H1 (cell line): ENCODE measurements around the gene HLA-DPB1. TPM values are rescaled to one million over a fixed set of nuclear protein-coding genes. Genes with fewer than 3 reads are reported as not detected.

Experiments used
- CTCF ChIA-PET: fragments of 300-600 bp; sonication (Branson Sonifier 250); formaldehyde crosslinking; loops from one replicate; lab custom pipeline; 2021; ENCODE audit not compliant: partially characterized antibody; lab: Charles Lee
- POLR2A ChIA-PET: fragments of 300-600 bp; sonication (Branson Sonifier 250); formaldehyde crosslinking; loops from one replicate; lab custom pipeline; 2021; ENCODE audit warnings: inconsistent platforms; ENCODE audit not compliant: partially characterized antibody; lab: Charles Lee
- DNase-seq, 2 experiments: peaks; one replicate each; pipeline versions ENCODE4 v3.0.0 to v3.0.0-alpha.2; 2010 to 2022; ENCODE audit warnings: low spot score in 2 of 2, low read depth in 1 of 2, mixed read lengths in 1 of 2
- FAIRE-seq: peaks from 2 replicates; lab custom pipeline; 2011; peaks lifted over from hg19 to GRCh38; lab: Jason Lieb, UNC
- H2AFZ ChIP-seq: 2 replicates; pipeline ENCODE4 v1.8.1; 2012; ENCODE audit warnings: low read length, inconsistent platforms
- H2AK5ac ChIP-seq: 2 replicates; pipeline ENCODE4 v1.6.1; 2013; ENCODE audit warnings: low read depth, low read length
- H2BK120ac ChIP-seq: replicated peaks from 2 replicates; pipeline ENCODE3; 2013; ENCODE audit warnings: low read depth, low read length, inconsistent platforms
- H2BK12ac ChIP-seq: 2 replicates; pipeline ENCODE4 v1.6.1; 2013; ENCODE audit warnings: low read depth, low read length
- H2BK15ac ChIP-seq: 2 replicates; pipeline ENCODE4 v1.6.1; 2013; ENCODE audit warnings: low read length
- H2BK20ac ChIP-seq: 2 replicates; pipeline ENCODE4 v1.6.1; 2013; ENCODE audit warnings: low read length
- H2BK5ac ChIP-seq: 2 replicates; pipeline ENCODE4 v1.6.1; 2013; ENCODE audit warnings: low read depth, low read length
- H3K14ac ChIP-seq: 2 replicates; pipeline ENCODE4 v1.6.1; 2013; ENCODE audit warnings: inconsistent platforms; ENCODE audit not compliant: insufficient read length
- H3K18ac ChIP-seq: 2 replicates; pipeline ENCODE4 v1.6.1; 2013; ENCODE audit warnings: low read length; ENCODE audit errors: extremely low read depth
- H3K23ac ChIP-seq: 2 replicates; pipeline ENCODE4 v1.6.1; 2013; ENCODE audit warnings: inconsistent platforms; ENCODE audit not compliant: insufficient read length
- H3K23me2 ChIP-seq: 2 replicates; pipeline ENCODE4 v1.6.1; 2013; ENCODE audit warnings: low read depth, low read length
- H3K27ac ChIP-seq: 2 replicates; pipeline ENCODE4 v1.6.1; 2011; ENCODE audit warnings: low read depth, low read length, inconsistent platforms
- H3K27me3 ChIP-seq, 4 experiments: replicated peaks in 1 of 4; 1 replicate in 1 of 4; 2 replicates in 3 of 4; pipeline versions ENCODE4 v1.6.1 to v1.8.1; 2011 to 2013; ENCODE audit warnings: low read length in 3 of 4, mild to moderate bottlenecking in 3 of 4, inconsistent platforms in 2 of 4, mixed read lengths in 2 of 4, moderate library complexity in 1 of 4; ENCODE audit not compliant: control insufficient read depth in 3 of 4, insufficient read depth in 3 of 4; ENCODE audit errors: extremely low read depth in 1 of 4
- H3K36me3 ChIP-seq, 4 experiments: 2 replicates each; pipeline versions ENCODE4 v1.6.1 to v1.8.1; 2011 to 2013; ENCODE audit warnings: mild to moderate bottlenecking in 4 of 4, low read length in 3 of 4, moderate library complexity in 2 of 4, control low read depth in 1 of 4, inconsistent platforms in 1 of 4; ENCODE audit not compliant: insufficient read depth in 4 of 4, control insufficient read depth in 2 of 4
- H3K4ac ChIP-seq: replicated peaks from 2 replicates; pipeline ENCODE3; 2013; ENCODE audit warnings: low read length, low read depth, mixed read lengths, inconsistent platforms; ENCODE audit not compliant: insufficient read length
- H3K4me1 ChIP-seq, 4 experiments: replicated peaks in 1 of 4; 1 replicate in 1 of 4; 2 replicates in 3 of 4; pipeline versions ENCODE4 v1.6.1 to v1.8.1; 2011 to 2013; ENCODE audit warnings: low read length in 3 of 4, inconsistent platforms in 2 of 4, mixed read lengths in 1 of 4; ENCODE audit not compliant: insufficient read depth in 4 of 4, control insufficient read depth in 3 of 4
- H3K4me2 ChIP-seq, 2 experiments: 2 replicates each; pipeline versions ENCODE4 v1.6.1 to v1.8.1; 2011 to 2013; ENCODE audit warnings: low read depth in 2 of 2, low read length in 2 of 2, control low read depth in 1 of 2, inconsistent platforms in 1 of 2, mild to moderate bottlenecking in 1 of 2; ENCODE audit not compliant: insufficient read depth in 1 of 2
- H3K4me3 ChIP-seq, 4 experiments: fragments of 200-600, 300-600 bp in 1 of 4; sonication (generic), shearing (Covaris generic), sonication (Bioruptor Twin) in 1 of 4; 2 replicates each; pipeline versions ENCODE4 v1.5.1 to v1.8.1; 2011 to 2016; ENCODE audit warnings: low read length in 4 of 4, low read depth in 3 of 4, control low read depth in 2 of 4, inconsistent platforms in 2 of 4, mild to moderate bottlenecking in 2 of 4, mixed read lengths in 1 of 4, moderate library complexity in 1 of 4; ENCODE audit not compliant: insufficient read depth in 2 of 4; ENCODE audit errors: extremely low read depth in 1 of 4
- H3K56ac ChIP-seq: replicated peaks from 2 replicates; pipeline ENCODE3; 2013; ENCODE audit warnings: low read depth, mild to moderate bottlenecking, mixed read lengths, low read length, inconsistent platforms; ENCODE audit not compliant: insufficient read length
- H3K79me1 ChIP-seq: 2 replicates; pipeline ENCODE4 v1.6.1; 2013; ENCODE audit warnings: low read depth, low read length, control low read depth
- H3K79me2 ChIP-seq, 2 experiments: 2 replicates each; pipeline versions ENCODE4 v1.6.1 to v1.8.1; 2012 to 2013; ENCODE audit warnings: low read length in 2 of 2, mild to moderate bottlenecking in 2 of 2, inconsistent platforms in 1 of 2; ENCODE audit not compliant: insufficient read depth in 2 of 2, control insufficient read depth in 1 of 2
- H3K9ac ChIP-seq, 4 experiments: replicated peaks in 1 of 4; 1 replicate in 1 of 4; 2 replicates in 3 of 4; pipeline versions ENCODE4 v1.6.1 to v1.8.1; 2011 to 2013; ENCODE audit warnings: low read depth in 3 of 4, low read length in 3 of 4, control low read depth in 2 of 4, mild to moderate bottlenecking in 2 of 4, moderate library complexity in 2 of 4, inconsistent platforms in 1 of 4; ENCODE audit errors: extremely low read depth in 1 of 4
- H3K9me3 ChIP-seq, 2 experiments: 2 replicates each; pipeline versions ENCODE4 v1.6.1 to v1.8.1; 2012 to 2013; ENCODE audit warnings: mild to moderate bottlenecking in 2 of 2, moderate library complexity in 2 of 2, control low read depth in 1 of 2, inconsistent platforms in 1 of 2, low read depth in 1 of 2, low read length in 1 of 2, mixed read lengths in 1 of 2; ENCODE audit not compliant: insufficient read depth in 2 of 2
- H4K20me1 ChIP-seq, 2 experiments: replicated peaks in 1 of 2; 2 replicates each; pipeline versions ENCODE3 to v1.8.1; 2011 to 2013; ENCODE audit warnings: inconsistent platforms in 2 of 2, low read length in 2 of 2, mild to moderate bottlenecking in 1 of 2; ENCODE audit not compliant: insufficient read depth in 2 of 2, control insufficient read depth in 1 of 2
- H4K5ac ChIP-seq: 2 replicates; pipeline ENCODE4 v1.6.1; 2013; ENCODE audit warnings: low read length, low read depth, mixed read lengths, inconsistent platforms; ENCODE audit not compliant: insufficient read length
- H4K8ac ChIP-seq: 2 replicates; pipeline ENCODE4 v1.8.0; 2013; ENCODE audit warnings: mild to moderate bottlenecking, moderate library complexity, low read length, inconsistent platforms; ENCODE audit not compliant: insufficient read depth; ENCODE audit errors: extremely low read depth
- H4K91ac ChIP-seq: replicated peaks from 2 replicates; pipeline ENCODE3; 2013; ENCODE audit warnings: low read length, mixed read lengths, inconsistent platforms; ENCODE audit not compliant: insufficient read length
- BRCA1 ChIP-seq: IDR thresholded peaks from 2 replicates; pipeline ENCODE4 v1.6.1; 2012; ENCODE audit warnings: low read depth, low read length, improper control_type of control experiment
- EP300 ChIP-seq, 2 experiments: IDR thresholded peaks; 1 replicate in 1 of 2; 2 replicates in 1 of 2; pipeline ENCODE4 v1.6.1; 2011 to 2012; ENCODE audit warnings: low read depth in 2 of 2, low read length in 2 of 2, mild to moderate bottlenecking in 2 of 2, borderline replicate concordance in 1 of 2, inconsistent platforms in 1 of 2, moderate library complexity in 1 of 2
- TAF1 ChIP-seq: IDR thresholded peaks from 2 replicates; pipeline ENCODE4 v1.6.1; 2011; ENCODE audit warnings: mild to moderate bottlenecking, low read depth, low read length
- WGBS, 2 experiments: shearing (Covaris generic) in 1 of 2; methylation state at CpG; one replicate each; pipeline versions ENCODE4 v1.1.6 to v1.1.7; 2013 to 2015; ENCODE audit warnings: low lambda C conversion rate in 2 of 2, mixed read lengths in 2 of 2, inconsistent platforms in 1 of 2, low coverage in 1 of 2, missing lambda C conversion rate in 1 of 2; ENCODE audit not compliant: insufficient replicate concordance in 2 of 2, insufficient coverage in 1 of 2, insufficient read length in 1 of 2; ENCODE audit errors: extremely low coverage in 1 of 2, missing lambda C conversion rate in 1 of 2; 5-methylcytosine and 5-hydroxymethylcytosine counted together
- polyA plus RNA-seq, 7 experiments: library from polyadenylated mRNA; depleted of rRNA in 3 of 7; stranded (reverse) in 5 of 7; unstranded in 2 of 7; fragments of >200 nt in 5 of 7; fragments of 200-250 nt in 2 of 7; gene quantifications; 1 replicate in 5 of 7; 2 replicates in 1 of 7; 4 replicates in 1 of 7; pipeline versions ENCODE4 v1.2.1 to v1.2.3, GENCODE V29; 2011 to 2013; ENCODE audit warnings: missing spikeins in 2 of 7, mixed read lengths in 2 of 7
- total RNA-seq: library from RNA; stranded (reverse); fragmentation: NEBNext Ultra II Directional; extraction: Animal tissue kit (Norgen Biotek cat#: 25700); gene quantifications from 2 replicates; pipeline ENCODE4 v1.2.1, GENCODE V29; 2021

The HLA-DPB1 gene
- total and polyA plus RNA-seq, 2 of the 8 experiments (the other 6 are each of a cell fraction or from before 2014, with no cell fraction given), result 32.3 to 58.8 TPM

DNA sequence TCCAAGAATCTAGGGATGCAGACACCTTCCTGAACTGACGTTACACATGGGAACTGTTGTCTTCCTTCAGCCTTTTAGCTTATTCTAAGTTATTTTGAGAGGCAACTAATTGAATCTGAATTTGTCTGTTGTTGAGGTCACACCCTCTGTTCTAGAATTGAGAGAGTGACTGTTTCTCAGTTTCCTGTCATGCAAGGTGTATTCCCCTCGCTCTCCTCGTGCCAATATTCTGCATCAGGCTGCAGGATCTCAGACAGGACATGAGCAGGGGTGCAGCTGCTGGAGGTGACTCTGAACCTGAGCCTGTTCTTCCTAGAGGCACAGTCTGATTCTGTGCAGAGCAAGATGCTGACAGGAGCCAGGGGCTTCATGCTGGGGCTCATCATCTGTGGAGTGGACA lies 52.5 kb downstream of the HLA-DPB1 start:
- peaks cover 3 to 33% of the 10 kb centered on the region in 2 experiments; a peak in 2 of 4 replicates for H3K79me2 ChIP-seq
- no peaks in the 10 kb centered on the region for H3K4me1 ChIP-seq
- peaks cover 18 to 20% of the 10 kb centered on the region in 2 experiments for H3K9me3 ChIP-seq
- no peak overlapping the region for H3K4me3 ChIP-seq
- TF ChIP-seq EP300 (IDR thresholded peaks at IDR 0.05; ENCODE audit: borderline replicate concordance in 1 of 2, low read depth in 2 of 2, low read length in 2 of 2) (no peak), BRCA1 (no peak), TAF1 (no peak)
- ChIA-PET CTCF (interaction anchor here (0.9 to 6.8 kb wide), 13 partner anchors 9 to 260 kb away, joined by 3 to 63 read pairs (median 4); no protein-coding TSS in a partner anchor), POLR2A (interaction anchor here (1.2 to 5.7 kb wide), 6 partner anchors 9 to 156 kb away, joined by 3 to 39 read pairs (median 4); no protein-coding TSS in a partner anchor)
- DNase-seq, result no peak
- H3K4ac ChIP-seq, result no peak overlapping the region
- H3K36me3 ChIP-seq, result peaks cover 8 to 58% (median 37%) of the 10 kb centered on the region in 4 experiments; a peak in 7 of 8 replicates
- H2BK120ac ChIP-seq, result no peak overlapping the region
- no peak overlapping the region for H4K8ac ChIP-seq
- no peak overlapping the region for H4K91ac ChIP-seq
- H3K27ac ChIP-seq, result no peak overlapping the region
- no peak overlapping the region for H2AK5ac ChIP-seq
- no peaks in the 10 kb centered on the region for H3K23me2 ChIP-seq
- H2BK20ac ChIP-seq, result no peak overlapping the region
- no peak overlapping the region for H3K56ac ChIP-seq
- H3K79me1 ChIP-seq, result peaks cover 2% of the 10 kb centered on the region; the same call in 1 of the 2 replicates
- no peak overlapping the region for H3K18ac ChIP-seq
- H2BK12ac ChIP-seq, result no peak overlapping the region
- no peak overlapping the region for H3K4me2 ChIP-seq
- FAIRE-seq, result no peak
- H3K27me3 ChIP-seq, result no peaks in the 10 kb centered on the region
- H4K5ac ChIP-seq, result no peak overlapping the region
- H2BK5ac ChIP-seq, result no peak overlapping the region
- H2AFZ ChIP-seq, result no peak overlapping the region
- no peak overlapping the region for H2BK15ac ChIP-seq
- 77% methylated on average over 3 of the region's 3 CpGs; no CpG with 5 or more reads in 1 of the 2 experiments for WGBS, 2 experiments
- no peak overlapping the region for H3K23ac ChIP-seq
- peaks cover 4 to 5% of the 10 kb centered on the region in 2 experiments for H4K20me1 ChIP-seq
- H3K9ac ChIP-seq, result no peak overlapping the region; a peak in 1 of 7 replicates
- H3K14ac ChIP-seq, result no peak overlapping the region
